LNCAP (cell line): Measurements from ENCODE around the gene MFN2.

ENCODE experiments used
- CTCF ChIP-seq: fragments of 450-650 bp; IDR thresholded peaks from 2 replicates; pipeline ENCODE4 v1.5.1; 2017; ENCODE audit warnings: mild to moderate bottlenecking

Gene MFN2

GRCh38 chr1:12047120-12047876, 67.1 kb downstream of the MFN2 start:
- TF ChIP-seq CTCF = no peak

GRCh38 chr1:12048372-12048771, 68.1 kb downstream of the MFN2 start:
- TF ChIP-seq CTCF = no peak

- TF ChIP-seq CTCF = peak; percentile 45; the same call in 1 of the 2 replicates
Measured at GRCh38 chr1:12049616-12050015, 69.4 kb downstream of the MFN2 start.

- TF ChIP-seq CTCF = no peak
Measured at GRCh38 chr1:12051361-12051760, 71.1 kb downstream of the MFN2 start.

GRCh38 chr1:12052008-12052573, 71.8 kb downstream of the MFN2 start:
- TF ChIP-seq CTCF = no peak

GRCh38 chr1:12052997-12053686, 72.9 kb downstream of the MFN2 start:
- TF ChIP-seq CTCF = no peak

GRCh38 chr1:12053752-12054548, 73.7 kb downstream of the MFN2 start:
- no peak for TF ChIP-seq CTCF
